ENCODE results near the gene CARNS1. TPM values are rescaled to one million over a fixed set of nuclear protein-coding genes. Genes with fewer than 3 reads are reported as not detected.

The CARNS1 gene
- total and polyA plus RNA-seq, 9 of the 15 experiments (the other 6 are each of a cell fraction or from before 2014, with no cell fraction given): 0.01 to 0.18 (median 0.06) TPM; not detected in 3

DNA sequence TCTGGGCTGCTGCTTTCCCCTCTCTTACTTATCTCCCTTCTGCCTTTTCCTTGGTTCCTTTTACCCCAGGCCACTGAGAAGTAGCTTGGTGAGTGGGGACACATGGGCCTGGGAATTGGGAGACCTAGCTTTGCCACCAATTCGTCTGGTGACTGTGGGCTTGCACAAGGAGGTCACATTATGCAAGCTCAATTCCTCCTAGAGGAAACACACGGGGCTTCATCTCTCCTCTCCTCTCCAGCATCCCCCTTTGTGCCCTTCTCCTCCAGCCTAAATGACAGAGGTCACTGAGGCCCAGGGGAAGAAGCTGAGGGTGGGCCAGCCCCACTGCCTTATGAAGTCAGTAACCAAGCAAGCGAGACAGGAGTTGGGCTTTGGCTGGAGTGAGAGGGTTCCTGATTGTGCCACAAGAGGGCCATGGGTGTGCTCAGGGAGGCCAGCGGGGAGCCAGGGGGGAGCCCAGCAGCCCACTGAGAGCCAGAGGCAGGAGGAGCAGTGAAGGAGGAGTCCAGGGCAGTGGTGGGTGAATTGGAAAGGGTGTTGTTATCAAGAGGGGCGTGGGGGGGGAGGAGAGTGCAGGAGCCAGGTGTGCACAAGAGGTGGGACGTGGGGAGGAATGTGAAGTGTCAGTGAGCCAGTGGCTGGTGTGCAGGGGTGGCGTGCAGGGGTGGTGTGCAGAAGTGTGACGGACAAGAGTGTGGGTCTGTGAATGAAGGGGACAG lies 44.1 kb upstream of the CARNS1 start (continued):
- TF ChIP-seq HINFP (tag; conservative IDR thresholded peaks at IDR 0.05; ENCODE audit: low read depth) (no peak), HDAC1 (IDR thresholded peaks at IDR 0.05) (peak in 1 of 2 experiments; percentile 36; a peak in 2 of 4 replicates), JUND (IDR thresholded peaks at IDR 0.05; ENCODE audit: borderline replicate concordance, low read depth, low read length) (no peak), JUND (tag; IDR thresholded peaks at IDR 0.05; ENCODE audit: borderline replicate concordance, low read depth, low read length) (no peak), JUNB (CRISPR knock-in tag; conservative IDR thresholded peaks at IDR 0.05) (no peak), EWSR1 (IDR thresholded peaks at IDR 0.05; ENCODE audit: borderline replicate concordance, low read depth, partially characterized antibody) (no peak), ID3 (CRISPR knock-in tag; IDR thresholded peaks at IDR 0.05) (no peak), ID3 (tag; IDR thresholded peaks at IDR 0.05) (no peak), ZNF184 (CRISPR knock-in tag; IDR thresholded peaks at IDR 0.05) (no peak), GATAD2A (IDR thresholded peaks at IDR 0.05) (no peak), MBD1 (CRISPR knock-in tag; IDR thresholded peaks at IDR 0.05) (no peak), CEBPG (CRISPR knock-in tag; IDR thresholded peaks at IDR 0.05) (no peak), CEBPG (tag; conservative IDR thresholded peaks at IDR 0.05 in 1 of 2, IDR thresholded peaks at IDR 0.05 in 1 of 2) (no peak), CBX2 (IDR thresholded peaks at IDR 0.05; ENCODE audit: insufficient read depth, low read length, poor library complexity, severe bottlenecking) (no peak), SMARCA5 (IDR thresholded peaks at IDR 0.05) (peak; percentile 79)
- TF ChIP-seq, protein P1, sequence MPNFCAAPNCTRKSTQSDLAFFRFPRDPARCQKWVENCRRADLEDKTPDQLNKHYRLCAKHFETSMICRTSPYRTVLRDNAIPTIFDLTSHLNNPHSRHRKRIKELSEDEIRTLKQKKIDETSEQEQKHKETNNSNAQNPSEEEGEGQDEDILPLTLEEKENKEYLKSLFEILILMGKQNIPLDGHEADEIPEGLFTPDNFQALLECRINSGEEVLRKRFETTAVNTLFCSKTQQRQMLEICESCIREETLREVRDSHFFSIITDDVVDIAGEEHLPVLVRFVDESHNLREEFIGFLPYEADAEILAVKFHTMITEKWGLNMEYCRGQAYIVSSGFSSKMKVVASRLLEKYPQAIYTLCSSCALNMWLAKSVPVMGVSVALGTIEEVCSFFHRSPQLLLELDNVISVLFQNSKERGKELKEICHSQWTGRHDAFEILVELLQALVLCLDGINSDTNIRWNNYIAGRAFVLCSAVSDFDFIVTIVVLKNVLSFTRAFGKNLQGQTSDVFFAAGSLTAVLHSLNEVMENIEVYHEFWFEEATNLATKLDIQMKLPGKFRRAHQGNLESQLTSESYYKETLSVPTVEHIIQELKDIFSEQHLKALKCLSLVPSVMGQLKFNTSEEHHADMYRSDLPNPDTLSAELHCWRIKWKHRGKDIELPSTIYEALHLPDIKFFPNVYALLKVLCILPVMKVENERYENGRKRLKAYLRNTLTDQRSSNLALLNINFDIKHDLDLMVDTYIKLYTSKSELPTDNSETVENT (CRISPR knock-in tag; IDR thresholded peaks at IDR 0.05): no peak
- TF ChIP-seq, protein P2, sequence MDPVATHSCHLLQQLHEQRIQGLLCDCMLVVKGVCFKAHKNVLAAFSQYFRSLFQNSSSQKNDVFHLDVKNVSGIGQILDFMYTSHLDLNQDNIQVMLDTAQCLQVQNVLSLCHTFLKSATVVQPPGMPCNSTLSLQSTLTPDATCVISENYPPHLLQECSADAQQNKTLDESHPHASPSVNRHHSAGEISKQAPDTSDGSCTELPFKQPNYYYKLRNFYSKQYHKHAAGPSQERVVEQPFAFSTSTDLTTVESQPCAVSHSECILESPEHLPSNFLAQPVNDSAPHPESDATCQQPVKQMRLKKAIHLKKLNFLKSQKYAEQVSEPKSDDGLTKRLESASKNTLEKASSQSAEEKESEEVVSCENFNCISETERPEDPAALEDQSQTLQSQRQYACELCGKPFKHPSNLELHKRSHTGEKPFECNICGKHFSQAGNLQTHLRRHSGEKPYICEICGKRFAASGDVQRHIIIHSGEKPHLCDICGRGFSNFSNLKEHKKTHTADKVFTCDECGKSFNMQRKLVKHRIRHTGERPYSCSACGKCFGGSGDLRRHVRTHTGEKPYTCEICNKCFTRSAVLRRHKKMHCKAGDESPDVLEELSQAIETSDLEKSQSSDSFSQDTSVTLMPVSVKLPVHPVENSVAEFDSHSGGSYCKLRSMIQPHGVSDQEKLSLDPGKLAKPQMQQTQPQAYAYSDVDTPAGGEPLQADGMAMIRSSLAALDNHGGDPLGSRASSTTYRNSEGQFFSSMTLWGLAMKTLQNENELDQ (CRISPR knock-in tag; IDR thresholded peaks at IDR 0.05; ENCODE audit: borderline replicate concordance): no peak

Data from K562 (cell line).